Kidney capillary endothelial cell (primary cell): ENCODE results near the gene EFCAB6.

ENCODE experiments used
- DNase-seq: peaks from one replicate; pipeline ENCODE4 v3.0.0-alpha.2; 2018; ENCODE audit warnings: low spot score

The EFCAB6 gene

GRCh38 chr22:43819421-43819921 lies 7.4 kb upstream of the EFCAB6 start:
- DNase-seq = no peak

GRCh38 chr22:43818981-43819380 lies 6.9 kb upstream of the EFCAB6 start:
- DNase-seq = no peak

GRCh38 chr22:43817402-43817801 lies 5.3 kb upstream of the EFCAB6 start:
- DNase-seq = no peak

GRCh38 chr22:43814264-43814663 lies 2.2 kb upstream of the EFCAB6 start:
- DNase-seq = no peak

- DNase-seq = no peak
Observed at GRCh38 chr22:43812890-43813289, 785 bp upstream of the EFCAB6 start.

- peak; percentile 7 for DNase-seq
Observed at GRCh38 chr22:43811777-43812148, 342 bp downstream of the EFCAB6 start.

GRCh38 chr22:43802897-43803495 lies 9.1 kb downstream of the EFCAB6 start:
- DNase-seq = no peak

- DNase-seq = no peak
Observed at GRCh38 chr22:43800970-43801369, 11.1 kb downstream of the EFCAB6 start.

- DNase-seq = no peak
Observed at GRCh38 chr22:43798492-43798891, 13.6 kb downstream of the EFCAB6 start.

- peak; percentile 3 for DNase-seq
Observed at GRCh38 chr22:43796567-43796966, 15.5 kb downstream of the EFCAB6 start.

GRCh38 chr22:43795320-43795719 lies 16.8 kb downstream of the EFCAB6 start:
- no peak for DNase-seq

GRCh38 chr22:43792905-43793304 lies 19.2 kb downstream of the EFCAB6 start:
- no peak for DNase-seq

- no peak for DNase-seq
Observed at GRCh38 chr22:43789452-43789851, 22.7 kb downstream of the EFCAB6 start.

GRCh38 chr22:43783777-43784176 lies 28.3 kb downstream of the EFCAB6 start:
- DNase-seq = no peak

- DNase-seq = no peak
Observed at GRCh38 chr22:43782448-43782847, 29.7 kb downstream of the EFCAB6 start.

GRCh38 chr22:43777286-43777685 lies 34.8 kb downstream of the EFCAB6 start:
- DNase-seq = peak; percentile 1

- DNase-seq = no peak
Observed at GRCh38 chr22:43776081-43776670, 35.9 kb downstream of the EFCAB6 start.

- no peak for DNase-seq
Observed at GRCh38 chr22:43774318-43774915, 37.7 kb downstream of the EFCAB6 start.

- DNase-seq = no peak
Observed at GRCh38 chr22:43772831-43773230, 39.3 kb downstream of the EFCAB6 start.

GRCh38 chr22:43755452-43755851 lies 56.7 kb downstream of the EFCAB6 start:
- no peak for DNase-seq

- DNase-seq = no peak
Observed at GRCh38 chr22:43755011-43755410, 57.1 kb downstream of the EFCAB6 start.

GRCh38 chr22:43754176-43754575 lies 57.9 kb downstream of the EFCAB6 start:
- no peak for DNase-seq

- DNase-seq = no peak
Observed at GRCh38 chr22:43753688-43754087, 58.4 kb downstream of the EFCAB6 start.

GRCh38 chr22:43750751-43751150 lies 61.4 kb downstream of the EFCAB6 start:
- DNase-seq = no peak
